Stimulated activated CD4-positive, alpha-beta T cell treated with anti-CD3 and anti-CD28 coated beads, Interleukin-1b, Interleukin-23, amount 100 ng/mL, for 24 hours (primary cell): ENCODE data around the gene CTU2.

Source experiments
- DNase-seq, 4 experiments: peaks; one replicate each; pipeline ENCODE4 v3.0.0-alpha.2; 2020; ENCODE audit warnings: low read depth in 4 of 4, low spot score in 1 of 4

The CTU2 gene

GRCh38 chr16:88713054-88713453 lies 6.8 kb downstream of the CTU2 start:
- DNase-seq = no peak

GRCh38 chr16:88713568-88714419 lies 7.5 kb downstream of the CTU2 start:
- no peak for DNase-seq

GRCh38 chr16:88714420-88715302 lies 8.4 kb downstream of the CTU2 start:
- DNase-seq = no peak

- DNase-seq = no peak
These were observed 9.2 kb downstream of the CTU2 start for GRCh38 chr16:88715312-88716190.

GRCh38 chr16:88716201-88716600 lies 9.9 kb downstream of the CTU2 start:
- no peak for DNase-seq

GRCh38 chr16:88716601-88717001 lies 10.3 kb downstream of the CTU2 start:
- no peak for DNase-seq

GRCh38 chr16:88718178-88718577 lies 11.9 kb downstream of the CTU2 start:
- DNase-seq = no peak

- DNase-seq = no peak
These were observed 13.1 kb downstream of the CTU2 start for GRCh38 chr16:88719267-88719932.

GRCh38 chr16:88719933-88720296 lies 13.6 kb downstream of the CTU2 start:
- DNase-seq = no peak

GRCh38 chr16:88720396-88720970 lies 14.2 kb downstream of the CTU2 start:
- DNase-seq = no peak

- DNase-seq = no peak
These were observed 14.9 kb downstream of the CTU2 start for GRCh38 chr16:88721236-88721635.

GRCh38 chr16:88721815-88722755 lies 15.8 kb downstream of the CTU2 start:
- DNase-seq = no peak

GRCh38 chr16:88722784-88723506 lies 16.6 kb downstream of the CTU2 start:
- DNase-seq = no peak

- DNase-seq = no peak
These were observed 17.2 kb downstream of the CTU2 start for GRCh38 chr16:88723507-88723887.

GRCh38 chr16:88723911-88724310 lies 17.6 kb downstream of the CTU2 start:
- no peak for DNase-seq

- no peak for DNase-seq
These were observed 18.7 kb downstream of the CTU2 start for GRCh38 chr16:88724855-88725555.

GRCh38 chr16:88725609-88726407 lies 19.5 kb downstream of the CTU2 start:
- no peak for DNase-seq
